ENCODE measurements around the gene CCDC196. TPM values are rescaled to one million over a fixed set of nuclear protein-coding genes. Genes with fewer than 3 reads are reported as not detected.

CCDC196 gene
- total and polyA plus RNA-seq, 8 donors = not detected

GRCh38 chr14:66495218-66496098 lies 9.3 kb downstream of the CCDC196 start:
- H3K36me3 ChIP-seq = no peaks in the 10 kb centered on the region
- TF ChIP-seq CTCF (IDR thresholded peaks at IDR 0.05) = peak in 5 of 7 experiments; percentile 50 to 79 (median 66)
- TF ChIP-seq POLR2A (IDR thresholded peaks at IDR 0.05) = no peak
- no peak for TF ChIP-seq POLR2AphosphoS5 (IDR thresholded peaks at IDR 0.05)
- intact Hi-C loops (cut with DNase I; ENCODE audit: low total_unique reads) = no loop called here
- peaks cover 0 to 23% (median 9%) of the 10 kb centered on the region in 4 donors for H3K4me1 ChIP-seq
- peak; percentile 44 to 87 for DNase-seq
- no peaks in the 10 kb centered on the region for H3K27me3 ChIP-seq
- H3K27ac ChIP-seq = no peak overlapping the region
- no peaks in the 10 kb centered on the region for H3K9me3 ChIP-seq
- peak overlapping the region in 1 of 4 donors; percentile 11 for H3K4me3 ChIP-seq
- 2 to 4% (median 2%) methylated on average over 4 of the region's 4 CpGs for WGBS, 5 donors

- DNase-seq = no peak
- H3K9me3 ChIP-seq = no peaks in the 10 kb centered on the region
- H3K27ac ChIP-seq = peak overlapping the region in 3 of 5 donors; percentile 29 to 56 (median 49)
- no peaks in the 10 kb centered on the region for H3K27me3 ChIP-seq
- TF ChIP-seq POLR2A (IDR thresholded peaks at IDR 0.05) (no peak), CTCF (IDR thresholded peaks at IDR 0.05) (no peak), EP300 (IDR thresholded peaks at IDR 0.05) (no peak), POLR2AphosphoS5 (IDR thresholded peaks at IDR 0.05) (no peak)
- H3K36me3 ChIP-seq = no peaks in the 10 kb centered on the region
- peaks cover 0 to 25% (median 9%) of the 10 kb centered on the region in 4 donors for H3K4me1 ChIP-seq
- H3K4me3 ChIP-seq = peak overlapping the region in 1 of 4 donors; percentile 11
- WGBS, 5 donors = 21 to 50% (median 32%) methylated on average over 4 of the region's 4 CpGs
- intact Hi-C loops (cut with DNase I; ENCODE audit: low total_unique reads) = no loop called here
Measured at GRCh38 chr14:66496188-66496807, 10.1 kb downstream of the CCDC196 start.

- peak in 1 of 2 donors; percentile 23 for DNase-seq
- TF ChIP-seq CTCF (IDR thresholded peaks at IDR 0.05) = no peak
- no peak overlapping the region for H3K4me3 ChIP-seq
- no peaks in the 10 kb centered on the region for H3K27me3 ChIP-seq
- no peaks in the 10 kb centered on the region for H3K9me3 ChIP-seq
- H3K36me3 ChIP-seq = no peaks in the 10 kb centered on the region
- intact Hi-C loops (cut with DNase I; ENCODE audit: low total_unique reads) = no loop called here
- WGBS, 5 donors = 17 to 39% (median 31%) methylated on average over 2 of the region's 2 CpGs
- peak overlapping the region in 3 of 5 donors; percentile 29 to 49 (median 38) for H3K27ac ChIP-seq
- peaks cover 0 to 28% (median 12%) of the 10 kb centered on the region in 4 donors for H3K4me1 ChIP-seq
Measured at GRCh38 chr14:66496911-66497310, 10.7 kb downstream of the CCDC196 start.

- TF ChIP-seq POLR2A (IDR thresholded peaks at IDR 0.05) = no peak
- TF ChIP-seq EP300 (IDR thresholded peaks at IDR 0.05) = no peak
- TF ChIP-seq CTCF (IDR thresholded peaks at IDR 0.05) = no peak
- no peak for TF ChIP-seq POLR2AphosphoS5 (IDR thresholded peaks at IDR 0.05)
- 56 to 86% (median 65%) methylated on average over 3 of the region's 3 CpGs for WGBS, 5 donors
Measured at GRCh38 chr14:66498311-66498710, 12.1 kb downstream of the CCDC196 start.

More at GRCh38 chr14:66498311-66498710, 12.1 kb downstream of the CCDC196 start:
- no peak for DNase-seq
- intact Hi-C loops (cut with DNase I; ENCODE audit: low total_unique reads) = no loop called here
- H3K4me1 ChIP-seq = peaks cover 0 to 28% (median 12%) of the 10 kb centered on the region in 4 donors
- no peak overlapping the region for H3K27ac ChIP-seq
- H3K4me3 ChIP-seq = no peak overlapping the region
- no peaks in the 10 kb centered on the region for H3K27me3 ChIP-seq
- no peaks in the 10 kb centered on the region for H3K36me3 ChIP-seq
- H3K9me3 ChIP-seq = no peaks in the 10 kb centered on the region

Data from stomach (tissue), 9 donors.